Ovary (tissue), 3 donors: ENCODE measurements around the gene INSIG1.

Source experiments
- POLR2A ChIP-seq: fragments of 450-650 bp; IDR thresholded peaks from one replicate; pipeline ENCODE4 v1.6.1; 2017; ENCODE audit warnings: antibody characterized with exemption, mild to moderate bottlenecking, moderate library complexity
- TF ChIP-seq, protein P1 (sequence below), 3 donors: fragments of 450-650 bp in 2 of 3; fragments of 200-600 bp in 1 of 3; IDR thresholded peaks; one replicate each; pipeline versions ENCODE4 v1.5.1 to v1.8.0; 2016 to 2022; ENCODE audit warnings: antibody characterized with exemption in 3 of 3, mild to moderate bottlenecking in 1 of 3
- donor health status: DM: no; HTN: no; CAD: no.

DNA sequence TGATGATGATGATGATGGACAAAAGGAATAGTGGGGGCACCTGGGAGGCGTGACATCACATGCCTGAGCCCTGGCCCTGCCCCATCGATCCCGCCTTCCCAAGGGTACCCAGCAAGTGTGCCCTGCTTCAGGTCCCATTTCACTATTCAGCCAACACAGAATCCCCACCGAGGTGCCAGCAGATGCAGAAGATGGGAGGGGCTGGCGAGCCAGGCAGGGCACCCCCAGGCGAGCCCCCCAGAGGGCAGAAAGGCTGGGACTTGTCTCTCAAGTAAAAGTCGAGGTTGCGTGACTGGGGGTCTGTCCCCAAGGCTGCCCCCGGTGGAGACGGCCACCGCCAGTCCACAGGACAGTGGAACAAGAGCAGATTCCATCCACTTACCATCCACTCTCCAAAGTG lies 57.5 kb downstream of the INSIG1 start:
- TF ChIP-seq, protein P1, sequence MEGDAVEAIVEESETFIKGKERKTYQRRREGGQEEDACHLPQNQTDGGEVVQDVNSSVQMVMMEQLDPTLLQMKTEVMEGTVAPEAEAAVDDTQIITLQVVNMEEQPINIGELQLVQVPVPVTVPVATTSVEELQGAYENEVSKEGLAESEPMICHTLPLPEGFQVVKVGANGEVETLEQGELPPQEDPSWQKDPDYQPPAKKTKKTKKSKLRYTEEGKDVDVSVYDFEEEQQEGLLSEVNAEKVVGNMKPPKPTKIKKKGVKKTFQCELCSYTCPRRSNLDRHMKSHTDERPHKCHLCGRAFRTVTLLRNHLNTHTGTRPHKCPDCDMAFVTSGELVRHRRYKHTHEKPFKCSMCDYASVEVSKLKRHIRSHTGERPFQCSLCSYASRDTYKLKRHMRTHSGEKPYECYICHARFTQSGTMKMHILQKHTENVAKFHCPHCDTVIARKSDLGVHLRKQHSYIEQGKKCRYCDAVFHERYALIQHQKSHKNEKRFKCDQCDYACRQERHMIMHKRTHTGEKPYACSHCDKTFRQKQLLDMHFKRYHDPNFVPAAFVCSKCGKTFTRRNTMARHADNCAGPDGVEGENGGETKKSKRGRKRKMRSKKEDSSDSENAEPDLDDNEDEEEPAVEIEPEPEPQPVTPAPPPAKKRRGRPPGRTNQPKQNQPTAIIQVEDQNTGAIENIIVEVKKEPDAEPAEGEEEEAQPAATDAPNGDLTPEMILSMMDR (IDR thresholded peaks at IDR 0.05): no peak
- no peak for TF ChIP-seq POLR2A
